GM18870 (cell line): Measurements from ENCODE around the gene AKAP13.
A peak's percentile ranks its signal among the peaks of the same experiment; 100 is the strongest.
"Not testable (repeated sequence)": the region's sequence is repeated elsewhere in the genome, so short reads cannot be mapped to it uniquely, and the experiment has no call there.

Experiments
- ATAC-seq: cut with Tn5 transposase; IDR thresholded peaks from one replicate; pipeline ENCODE4 v1.9.1; 2021; ENCODE audit warnings: moderate library complexity; ENCODE audit not compliant: unreplicated experiment

The AKAP13 gene

GRCh38 chr15:85430406-85431204 is 50.2 kb downstream of the AKAP13 start:
- peak; percentile 99 for ATAC-seq

DNA sequence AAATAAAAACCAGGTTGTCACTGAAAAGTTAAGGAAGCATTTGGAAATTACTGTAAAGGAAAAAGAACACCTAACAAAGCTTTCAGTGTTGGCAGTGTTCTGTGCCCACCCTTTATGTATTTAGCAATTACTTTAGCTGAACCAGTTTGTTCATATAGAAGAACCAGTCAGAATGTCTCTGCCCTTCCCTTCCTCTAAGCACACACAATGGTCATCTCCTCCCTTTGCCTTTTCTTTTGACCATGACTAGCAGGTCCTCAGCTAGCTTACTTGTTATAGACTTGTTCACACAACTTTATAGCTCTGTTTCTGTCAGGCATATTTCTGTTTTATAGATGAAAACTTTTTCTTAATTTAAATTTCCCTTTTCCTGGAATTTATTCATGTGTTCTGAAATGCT is 59.6 kb downstream of the AKAP13 start:
- ATAC-seq: no peak

- no peak for ATAC-seq
Observed at GRCh38 chr15:85440451-85440850, 60.0 kb downstream of the AKAP13 start.

GRCh38 chr15:85441854-85442253 is 61.5 kb downstream of the AKAP13 start:
- ATAC-seq: not testable (repeated sequence)

GRCh38 chr15:85443046-85443445 is 62.6 kb downstream of the AKAP13 start:
- peak; percentile 41 for ATAC-seq

- peak; percentile 72 for ATAC-seq
Observed at GRCh38 chr15:85443593-85444087, 63.2 kb downstream of the AKAP13 start.

- no peak for ATAC-seq
Observed at GRCh38 chr15:85444122-85444745, 63.8 kb downstream of the AKAP13 start.

- no peak for ATAC-seq
Observed at GRCh38 chr15:85445361-85445760, 65.0 kb downstream of the AKAP13 start.

GRCh38 chr15:85451099-85451700 is 70.8 kb downstream of the AKAP13 start:
- ATAC-seq: no peak

- ATAC-seq: no peak
Observed at GRCh38 chr15:85452436-85452835, 72.0 kb downstream of the AKAP13 start.

GRCh38 chr15:85453144-85453872 is 72.9 kb downstream of the AKAP13 start:
- no peak for ATAC-seq

GRCh38 chr15:85454403-85454802 is 74.0 kb downstream of the AKAP13 start:
- ATAC-seq: no peak

DNA sequence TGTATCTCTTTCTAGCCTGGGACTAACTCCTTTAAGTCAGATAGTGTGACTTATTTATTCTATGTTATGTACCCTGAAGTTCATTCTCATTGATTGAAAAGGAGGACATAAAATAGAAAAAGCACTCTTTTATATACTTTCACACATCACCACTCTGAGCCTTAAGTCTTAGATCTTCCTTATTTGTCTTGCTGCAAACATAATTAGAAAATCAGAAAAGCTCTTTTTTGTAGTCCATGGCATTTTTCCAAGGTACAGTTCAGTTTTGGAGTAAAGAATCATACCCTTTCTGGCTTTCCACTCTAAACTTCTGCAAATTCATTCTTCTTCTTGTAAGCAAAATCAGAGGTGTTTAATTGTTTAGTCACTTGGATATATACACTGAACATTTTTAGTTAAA is 75.5 kb downstream of the AKAP13 start:
- no peak for ATAC-seq

DNA sequence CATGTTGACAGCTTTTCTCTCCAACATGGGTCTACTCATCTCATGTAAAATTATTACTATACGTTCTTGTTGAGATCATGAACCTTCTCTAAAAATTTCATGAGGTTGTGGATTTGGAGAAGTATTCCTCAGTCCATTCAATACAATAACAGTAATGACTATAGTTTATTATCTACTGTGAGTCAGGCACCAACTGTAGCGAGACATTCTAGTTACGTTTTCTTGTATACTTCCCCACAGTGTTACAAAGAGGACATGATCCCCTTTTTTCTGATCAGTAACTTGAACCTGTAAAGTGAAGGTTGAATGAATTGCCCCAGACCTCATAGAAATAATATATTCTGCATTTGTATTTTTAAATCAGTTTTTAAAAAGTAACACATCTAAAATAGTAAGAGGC is 76.4 kb downstream of the AKAP13 start:
- ATAC-seq: no peak

- peak; percentile 75 for ATAC-seq
Observed at GRCh38 chr15:85457392-85457968, 77.1 kb downstream of the AKAP13 start.

GRCh38 chr15:85458764-85459163 is 78.4 kb downstream of the AKAP13 start:
- no peak for ATAC-seq

DNA sequence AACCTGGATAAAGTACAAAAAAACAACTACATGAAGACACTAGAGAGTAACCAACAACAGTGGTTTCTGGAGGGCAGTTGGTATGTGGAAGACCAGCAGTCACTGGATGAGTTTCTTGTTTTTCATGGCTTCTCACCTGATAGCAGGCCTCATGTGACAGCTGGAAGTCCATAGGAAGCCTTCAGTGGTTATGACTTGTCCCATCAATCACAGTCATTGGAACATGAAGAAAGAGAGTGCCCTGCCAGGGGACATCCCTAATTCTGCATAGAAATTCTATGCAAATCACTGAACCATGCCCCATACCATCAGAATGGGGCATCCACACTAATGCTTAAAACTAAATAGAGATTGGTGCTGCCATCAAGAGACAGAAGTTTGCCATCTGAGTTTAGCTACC is 81.6 kb downstream of the AKAP13 start:
- no peak for ATAC-seq

- no peak for ATAC-seq
Observed at GRCh38 chr15:85463276-85463892, 83.0 kb downstream of the AKAP13 start.

GRCh38 chr15:85463976-85464375 is 83.6 kb downstream of the AKAP13 start:
- ATAC-seq: no peak

- ATAC-seq: no peak
Observed at GRCh38 chr15:85464471-85464870, 84.1 kb downstream of the AKAP13 start.
